Measurements from ENCODE around the gene XPR1. TPM values are rescaled to one million over a fixed set of nuclear protein-coding genes. Genes with fewer than 3 reads are reported as not detected.
A peak's percentile ranks its signal among the peaks of the same experiment; 100 is the strongest.

XPR1 gene
- total RNA-seq, 2 donors from 2014 or later: 39.3 to 50.9 TPM

GRCh38 chr1:180935326-180936109 is 303.7 kb downstream of the XPR1 start:
- no peaks in the 10 kb centered on the region for H3K9me3 ChIP-seq (ENCODE audit: control insufficient read depth, low read length)
- no peaks in the 10 kb centered on the region for H3K9me3 Mint-ChIP-seq
- H3K27ac Mint-ChIP-seq: no peak overlapping the region
- H3K4me1 ChIP-seq (ENCODE audit: control insufficient read depth, insufficient read depth, low read length): no peaks in the 10 kb centered on the region
- peaks cover 2% of the 10 kb centered on the region for H3K36me3 Mint-ChIP-seq (ENCODE audit: low read depth)
- H3K27me3 Mint-ChIP-seq (ENCODE audit: insufficient read depth): peaks cover 2% of the 10 kb centered on the region
- H3K4me3 ChIP-seq (ENCODE audit: low read length): no peak overlapping the region
- no peaks in the 10 kb centered on the region for H3K36me3 ChIP-seq (ENCODE audit: control insufficient read depth, insufficient read depth, low read length)
- H3K27ac ChIP-seq (ENCODE audit: low read depth, low read length): no peak overlapping the region
- peak; percentile 73 for DNase-seq
- no peak overlapping the region for H3K4me3 Mint-ChIP-seq
- H3K9ac ChIP-seq (ENCODE audit: extremely low read depth, low read length, poor library complexity, severe bottlenecking): no peak overlapping the region
- no peaks in the 10 kb centered on the region for H3K27me3 ChIP-seq (ENCODE audit: control insufficient read depth, insufficient read depth, low read length, poor library complexity, severe bottlenecking)
- peaks cover 11% of the 10 kb centered on the region for H3K4me1 Mint-ChIP-seq
- 89% methylated on average over 20 to 45 of the region's 45 CpGs for WGBS, 2 experiments (ENCODE audit: insufficient coverage in 1 of 2, insufficient read length in 1 of 2)
- no peak for TF ChIP-seq CTCF (conservative IDR thresholded peaks at IDR 0.05)

GRCh38 chr1:180936110-180937011 is 304.5 kb downstream of the XPR1 start:
- Histone ChIP-seq H3K27me3 (ENCODE audit: control insufficient read depth, insufficient read depth, low read length, poor library complexity, severe bottlenecking) (no peaks in the 10 kb centered on the region), H3K9me3 (ENCODE audit: control insufficient read depth, low read length) (no peaks in the 10 kb centered on the region), H3K9ac (ENCODE audit: extremely low read depth, low read length, poor library complexity, severe bottlenecking) (no peak overlapping the region), H3K4me3 (ENCODE audit: low read length) (no peak overlapping the region), H3K4me1 (ENCODE audit: control insufficient read depth, insufficient read depth, low read length) (no peaks in the 10 kb centered on the region), H3K27ac (ENCODE audit: low read depth, low read length) (no peak overlapping the region), H3K36me3 (ENCODE audit: control insufficient read depth, insufficient read depth, low read length) (no peaks in the 10 kb centered on the region)
- 90 to 92% methylated on average over 4 to 28 of the region's 28 CpGs for WGBS, 2 experiments (ENCODE audit: insufficient coverage in 1 of 2, insufficient read length in 1 of 2)
- Mint-ChIP-seq H3K36me3 (ENCODE audit: low read depth) (peaks cover 2% of the 10 kb centered on the region), H3K4me3 (no peak overlapping the region), H3K27ac (no peak overlapping the region), H3K9me3 (no peaks in the 10 kb centered on the region), H3K4me1 (peaks cover 11% of the 10 kb centered on the region), H3K27me3 (ENCODE audit: insufficient read depth) (peaks cover 2% of the 10 kb centered on the region)
- no peak for TF ChIP-seq CTCF (conservative IDR thresholded peaks at IDR 0.05)
- no peak for DNase-seq

- peaks cover 13% of the 10 kb centered on the region for H3K4me1 Mint-ChIP-seq
- Histone ChIP-seq H3K9me3 (ENCODE audit: control insufficient read depth, low read length) (no peaks in the 10 kb centered on the region), H3K9ac (ENCODE audit: extremely low read depth, low read length, poor library complexity, severe bottlenecking) (no peak overlapping the region), H3K4me1 (ENCODE audit: control insufficient read depth, insufficient read depth, low read length) (no peaks in the 10 kb centered on the region), H3K27ac (ENCODE audit: low read depth, low read length) (no peak overlapping the region), H3K4me3 (ENCODE audit: low read length) (no peak overlapping the region), H3K36me3 (ENCODE audit: control insufficient read depth, insufficient read depth, low read length) (no peaks in the 10 kb centered on the region), H3K27me3 (ENCODE audit: control insufficient read depth, insufficient read depth, low read length, poor library complexity, severe bottlenecking) (no peaks in the 10 kb centered on the region)
- peaks cover 2% of the 10 kb centered on the region for H3K27me3 Mint-ChIP-seq (ENCODE audit: insufficient read depth)
- peaks cover 3% of the 10 kb centered on the region for H3K36me3 Mint-ChIP-seq (ENCODE audit: low read depth)
- WGBS, 2 experiments (ENCODE audit: insufficient coverage in 1 of 2, insufficient read length in 1 of 2): 97% methylated on average over 1 of the region's 1 CpG; no CpG with 5 or more reads in 1 of the 2 experiments
- no peak overlapping the region for H3K27ac Mint-ChIP-seq
- H3K9me3 Mint-ChIP-seq: no peaks in the 10 kb centered on the region
- H3K4me3 Mint-ChIP-seq: no peak overlapping the region
- no peak for DNase-seq
- no peak for TF ChIP-seq CTCF (conservative IDR thresholded peaks at IDR 0.05)
These were observed 305.2 kb downstream of the XPR1 start for GRCh38 chr1:180937012-180937372.
